Measurements from ENCODE around the gene FBLIM1. TPM values are rescaled to one million over a fixed set of nuclear protein-coding genes. Genes with fewer than 3 reads are reported as not detected.

The FBLIM1 gene
- total RNA-seq, 2 experiments from 2014 or later: not detected

DNA sequence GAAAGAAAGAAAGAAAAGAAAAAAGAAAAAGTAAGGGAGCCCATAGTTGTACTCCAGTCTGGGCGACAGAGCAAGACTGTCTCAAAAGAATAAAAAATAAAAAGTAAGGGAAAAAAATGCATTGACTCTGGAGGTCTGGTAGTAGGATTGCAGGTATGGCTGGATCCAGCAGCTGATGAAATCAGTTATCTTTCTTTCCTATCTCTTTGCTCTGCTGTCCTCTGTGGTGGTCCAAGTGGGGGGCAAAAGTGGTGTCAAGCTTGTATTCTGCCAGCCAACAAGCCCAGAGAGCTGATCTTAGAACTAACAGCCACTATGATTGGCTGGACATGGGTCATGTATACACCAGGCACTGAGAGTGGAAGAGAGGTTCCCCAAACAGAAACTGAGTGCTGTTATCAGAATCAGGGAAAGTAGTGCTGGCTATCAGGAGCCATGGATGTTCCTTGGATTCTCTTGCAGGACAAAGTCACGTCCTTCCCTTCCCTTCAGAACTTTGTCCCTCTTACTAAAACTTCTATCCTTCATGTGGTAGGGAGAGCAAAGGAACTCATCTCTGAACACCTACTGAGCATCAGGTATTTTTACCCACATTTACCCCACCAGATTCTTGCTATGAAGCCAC, 3.5 kb upstream of the FBLIM1 start:
- Histone ChIP-seq H2AFZ (ENCODE audit: low read length) (no peak overlapping the region), H3K36me3 (ENCODE audit: insufficient read depth, low read length) (no peaks in the 10 kb centered on the region), H3K4me3 (ENCODE audit: low read depth, low read length, poor library complexity, severe bottlenecking) (no peak overlapping the region), H3K79me2 (ENCODE audit: insufficient read depth, low read depth, low read length) (no peaks in the 10 kb centered on the region), H4K20me1 (ENCODE audit: insufficient read depth, low read length) (no peaks in the 10 kb centered on the region), H3K4me2 (ENCODE audit: low read length) (no peak overlapping the region), H3K9me2 (ENCODE audit: insufficient read depth, low read length) (no peaks in the 10 kb centered on the region), H3K9me3 (ENCODE audit: low read length) (no peaks in the 10 kb centered on the region), H3K4me1 (ENCODE audit: insufficient read depth, low read length, poor library complexity, severe bottlenecking) (no peaks in the 10 kb centered on the region), H3K27ac (ENCODE audit: low read depth, low read length, poor library complexity, severe bottlenecking) (no peak overlapping the region)
- TF ChIP-seq, protein P1, sequence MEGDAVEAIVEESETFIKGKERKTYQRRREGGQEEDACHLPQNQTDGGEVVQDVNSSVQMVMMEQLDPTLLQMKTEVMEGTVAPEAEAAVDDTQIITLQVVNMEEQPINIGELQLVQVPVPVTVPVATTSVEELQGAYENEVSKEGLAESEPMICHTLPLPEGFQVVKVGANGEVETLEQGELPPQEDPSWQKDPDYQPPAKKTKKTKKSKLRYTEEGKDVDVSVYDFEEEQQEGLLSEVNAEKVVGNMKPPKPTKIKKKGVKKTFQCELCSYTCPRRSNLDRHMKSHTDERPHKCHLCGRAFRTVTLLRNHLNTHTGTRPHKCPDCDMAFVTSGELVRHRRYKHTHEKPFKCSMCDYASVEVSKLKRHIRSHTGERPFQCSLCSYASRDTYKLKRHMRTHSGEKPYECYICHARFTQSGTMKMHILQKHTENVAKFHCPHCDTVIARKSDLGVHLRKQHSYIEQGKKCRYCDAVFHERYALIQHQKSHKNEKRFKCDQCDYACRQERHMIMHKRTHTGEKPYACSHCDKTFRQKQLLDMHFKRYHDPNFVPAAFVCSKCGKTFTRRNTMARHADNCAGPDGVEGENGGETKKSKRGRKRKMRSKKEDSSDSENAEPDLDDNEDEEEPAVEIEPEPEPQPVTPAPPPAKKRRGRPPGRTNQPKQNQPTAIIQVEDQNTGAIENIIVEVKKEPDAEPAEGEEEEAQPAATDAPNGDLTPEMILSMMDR (conservative IDR thresholded peaks at IDR 0.05; ENCODE audit: low read length): no peak
- no peak for TF ChIP-seq EZH2phosphoT487 (IDR thresholded peaks at IDR 0.05; ENCODE audit: borderline replicate concordance, low read depth, low read length)
- ChIA-PET CTCF (ENCODE audit: unreplicated experiment) (no interaction called here), POLR2A (no interaction called here)
- DNase-seq (ENCODE audit: low spot score): no peak
- no TSS peak for BruUV-seq (replicated peaks)
- intact Hi-C loops (cut with micrococcal nuclease; ENCODE audit: unreplicated experiment): no loop called here

DNA sequence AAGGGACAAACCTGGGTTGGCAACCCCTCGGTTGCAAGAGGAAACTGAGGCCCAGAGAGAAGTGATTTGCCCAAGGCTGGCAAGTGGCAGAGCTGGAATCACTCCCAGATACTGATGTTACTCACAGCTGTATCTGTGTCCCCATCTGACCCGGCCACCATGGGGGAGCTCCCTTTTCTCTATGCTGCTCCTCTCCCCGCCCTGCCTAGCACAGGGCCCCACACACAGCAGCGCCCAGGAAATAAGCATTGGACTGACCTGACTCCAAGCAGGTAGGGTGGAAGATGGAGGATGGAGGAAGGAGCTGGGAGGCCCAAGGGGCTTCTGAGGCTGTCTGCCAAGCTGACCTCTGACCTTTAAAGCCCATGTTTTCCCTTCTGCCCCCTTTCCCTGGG, 3.0 kb upstream of the FBLIM1 start:
- H3K36me3 ChIP-seq (ENCODE audit: insufficient read depth, low read length): no peaks in the 10 kb centered on the region
- no peak overlapping the region for H3K4me3 ChIP-seq (ENCODE audit: low read depth, low read length, poor library complexity, severe bottlenecking)
- intact Hi-C loops (cut with micrococcal nuclease; ENCODE audit: unreplicated experiment): no loop called here
- POLR2A ChIA-PET: no interaction called here
- H3K9me3 ChIP-seq (ENCODE audit: low read length): no peaks in the 10 kb centered on the region
- no peak for DNase-seq (ENCODE audit: low spot score)
- no peaks in the 10 kb centered on the region for H3K9me2 ChIP-seq (ENCODE audit: insufficient read depth, low read length)
- no peak overlapping the region for H2AFZ ChIP-seq (ENCODE audit: low read length)
- H3K79me2 ChIP-seq (ENCODE audit: insufficient read depth, low read depth, low read length): no peaks in the 10 kb centered on the region
- CTCF ChIA-PET (ENCODE audit: unreplicated experiment): no interaction called here
- no TSS peak for BruUV-seq (replicated peaks)
- no peaks in the 10 kb centered on the region for H4K20me1 ChIP-seq (ENCODE audit: insufficient read depth, low read length)
- H3K4me1 ChIP-seq (ENCODE audit: insufficient read depth, low read length, poor library complexity, severe bottlenecking): no peaks in the 10 kb centered on the region
- TF ChIP-seq EZH2phosphoT487 (IDR thresholded peaks at IDR 0.05; ENCODE audit: borderline replicate concordance, low read depth, low read length): no peak
- TF ChIP-seq, protein P1 (conservative IDR thresholded peaks at IDR 0.05; ENCODE audit: low read length): no peak
- no peak overlapping the region for H3K4me2 ChIP-seq (ENCODE audit: low read length)
- no peak overlapping the region for H3K27ac ChIP-seq (ENCODE audit: low read depth, low read length, poor library complexity, severe bottlenecking)

DNA sequence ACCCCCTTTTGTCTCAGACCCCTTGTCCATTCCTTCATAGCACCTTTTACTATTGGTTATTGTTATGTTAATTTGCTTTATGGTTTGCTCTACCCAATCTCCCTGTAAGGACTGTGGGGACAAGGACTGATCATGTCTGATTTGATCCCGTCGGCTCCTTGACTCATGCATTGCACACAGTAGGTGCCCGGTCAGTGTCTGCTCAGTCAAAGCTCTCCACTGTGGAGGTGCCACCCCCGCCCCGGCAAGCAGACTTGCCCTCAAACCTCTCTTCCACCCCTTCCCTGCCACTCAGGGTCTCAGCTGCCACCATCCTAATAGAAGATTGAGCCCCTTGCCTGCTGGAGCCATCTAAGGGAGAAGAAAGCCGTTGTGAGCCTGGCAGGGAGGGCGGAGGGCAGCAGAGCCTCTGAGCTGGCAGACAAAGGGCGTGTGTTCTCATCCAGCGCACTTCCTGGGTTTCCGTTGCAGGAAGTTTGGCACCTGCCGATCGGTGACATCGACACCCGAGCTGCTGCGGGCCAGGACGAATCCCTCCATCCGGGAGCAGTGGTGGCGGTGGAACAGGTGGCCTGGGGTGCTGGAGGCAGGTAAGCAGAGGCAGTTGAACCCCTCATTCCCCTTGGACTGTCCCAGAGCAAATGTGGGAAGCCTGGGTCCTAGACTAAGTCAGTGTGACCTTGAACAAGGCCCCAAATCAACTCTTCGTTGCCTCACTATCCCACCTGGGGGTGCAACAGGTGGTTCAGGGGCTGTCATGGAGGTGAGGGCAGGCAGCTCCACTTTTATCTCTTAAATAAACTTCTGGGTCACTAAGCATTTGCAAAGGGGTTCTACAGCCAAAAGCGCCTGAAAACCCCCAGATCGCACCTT, 2.2 kb upstream of the FBLIM1 start:
- no peak overlapping the region for H3K4me2 ChIP-seq (ENCODE audit: low read length)
- POLR2A ChIA-PET: interaction anchor here (0.6 kb wide), 1 partner anchor 103 kb away, joined by 4 read pairs; no protein-coding TSS in a partner anchor
- TF ChIP-seq EZH2phosphoT487 (IDR thresholded peaks at IDR 0.05; ENCODE audit: borderline replicate concordance, low read depth, low read length): no peak
- TF ChIP-seq, protein P1 (conservative IDR thresholded peaks at IDR 0.05; ENCODE audit: low read length): no peak
- no peak overlapping the region for H3K4me3 ChIP-seq (ENCODE audit: low read depth, low read length, poor library complexity, severe bottlenecking)
- H3K27ac ChIP-seq (ENCODE audit: low read depth, low read length, poor library complexity, severe bottlenecking): no peak overlapping the region
- no peaks in the 10 kb centered on the region for H4K20me1 ChIP-seq (ENCODE audit: insufficient read depth, low read length)
- no TSS peak for BruUV-seq (replicated peaks)
- H3K9me3 ChIP-seq (ENCODE audit: low read length): no peaks in the 10 kb centered on the region
- H3K9me2 ChIP-seq (ENCODE audit: insufficient read depth, low read length): no peaks in the 10 kb centered on the region
- no peak for DNase-seq (ENCODE audit: low spot score)
- H2AFZ ChIP-seq (ENCODE audit: low read length): no peak overlapping the region
- intact Hi-C loops (cut with micrococcal nuclease; ENCODE audit: unreplicated experiment): no loop called here
- CTCF ChIA-PET (ENCODE audit: unreplicated experiment): no interaction called here
- no peaks in the 10 kb centered on the region for H3K36me3 ChIP-seq (ENCODE audit: insufficient read depth, low read length)
- no peaks in the 10 kb centered on the region for H3K79me2 ChIP-seq (ENCODE audit: insufficient read depth, low read depth, low read length)
- H3K4me1 ChIP-seq (ENCODE audit: insufficient read depth, low read length, poor library complexity, severe bottlenecking): no peaks in the 10 kb centered on the region

Data from OCI-LY7 (cell line).